Putamen (tissue), 1 donor: Measurements from ENCODE around the gene SP2.
"Not testable (repeated sequence)": the region's sequence is repeated elsewhere in the genome, so short reads cannot be mapped to it uniquely, and the experiment has no call there.

Experiments used
- DNase-seq: peaks from one replicate; pipeline ENCODE4 v3.0.0-alpha.2; 2016; ENCODE audit warnings: low spot score

The SP2 gene

GRCh38 chr17:47891545-47892088, 4.4 kb upstream of the SP2 start:
- DNase-seq: no peak

- no peak for DNase-seq
Measured at GRCh38 chr17:47894498-47895346, 1.3 kb upstream of the SP2 start.

- DNase-seq: no peak
Measured at GRCh38 chr17:47895347-47895855, 635 bp upstream of the SP2 start.

GRCh38 chr17:47896672-47897490, 845 bp downstream of the SP2 start:
- DNase-seq: no peak

GRCh38 chr17:47897561-47897960, 1.5 kb downstream of the SP2 start:
- no peak for DNase-seq

- DNase-seq: no peak
Measured at GRCh38 chr17:47898241-47898640, 2.2 kb downstream of the SP2 start.

- no peak for DNase-seq
Measured at GRCh38 chr17:47899643-47900042, 3.6 kb downstream of the SP2 start.

GRCh38 chr17:47901423-47901822, 5.4 kb downstream of the SP2 start:
- no peak for DNase-seq

GRCh38 chr17:47902039-47902744, 6.2 kb downstream of the SP2 start:
- no peak for DNase-seq

GRCh38 chr17:47905221-47905733, 9.2 kb downstream of the SP2 start:
- peak; percentile 80 for DNase-seq

GRCh38 chr17:47906443-47906842, 10.4 kb downstream of the SP2 start:
- DNase-seq: no peak

GRCh38 chr17:47907932-47908562, 12.0 kb downstream of the SP2 start:
- DNase-seq: no peak

- no peak for DNase-seq
Measured at GRCh38 chr17:47913050-47913449, 17.0 kb downstream of the SP2 start.

GRCh38 chr17:47914306-47914948, 18.4 kb downstream of the SP2 start:
- no peak for DNase-seq

GRCh38 chr17:47915776-47916398, 19.9 kb downstream of the SP2 start:
- no peak for DNase-seq

GRCh38 chr17:47916489-47917208, 20.6 kb downstream of the SP2 start:
- no peak for DNase-seq

GRCh38 chr17:47917581-47917980, 21.5 kb downstream of the SP2 start:
- no peak for DNase-seq

- DNase-seq: no peak
Measured at GRCh38 chr17:47918006-47918405, 22.0 kb downstream of the SP2 start.

GRCh38 chr17:47918991-47919390, 23.0 kb downstream of the SP2 start:
- no peak for DNase-seq

- not testable (repeated sequence) for DNase-seq
Measured at GRCh38 chr17:47919889-47920288, 23.9 kb downstream of the SP2 start.
